Measurements from ENCODE around the gene FGFR4.

Gene FGFR4

GRCh38 chr5:177085985-177086653 lies 596 bp upstream of the FGFR4 start:
- DNase-seq: no peak

- no peak for DNase-seq
Observed at GRCh38 chr5:177087398-177088005, 787 bp downstream of the FGFR4 start.

GRCh38 chr5:177089127-177089526 lies 2.4 kb downstream of the FGFR4 start:
- no peak for DNase-seq

GRCh38 chr5:177089825-177090641 lies 3.3 kb downstream of the FGFR4 start:
- no peak for DNase-seq

- no peak for DNase-seq
Observed at GRCh38 chr5:177090813-177091212, 4.1 kb downstream of the FGFR4 start.

- no peak for DNase-seq
Observed at GRCh38 chr5:177091232-177091631, 4.5 kb downstream of the FGFR4 start.

GRCh38 chr5:177092178-177093081 lies 5.7 kb downstream of the FGFR4 start:
- DNase-seq: no peak

- DNase-seq: no peak
Observed at GRCh38 chr5:177093082-177093712, 6.5 kb downstream of the FGFR4 start.

- DNase-seq: no peak
Observed at GRCh38 chr5:177093803-177094202, 7.1 kb downstream of the FGFR4 start.

GRCh38 chr5:177094224-177095087 lies 7.7 kb downstream of the FGFR4 start:
- no peak for DNase-seq

GRCh38 chr5:177095088-177095669 lies 8.5 kb downstream of the FGFR4 start:
- no peak for DNase-seq

- DNase-seq: no peak
Observed at GRCh38 chr5:177096162-177097015, 9.7 kb downstream of the FGFR4 start.

- DNase-seq: no peak
Observed at GRCh38 chr5:177097016-177097985, 10.6 kb downstream of the FGFR4 start.

- DNase-seq: no peak
Observed at GRCh38 chr5:177098120-177098469, 11.4 kb downstream of the FGFR4 start.

- no peak for DNase-seq
Observed at GRCh38 chr5:177098470-177099141, 11.9 kb downstream of the FGFR4 start.

GRCh38 chr5:177099422-177100093 lies 12.8 kb downstream of the FGFR4 start:
- DNase-seq: no peak

- DNase-seq: no peak
Observed at GRCh38 chr5:177100714-177101121, 14.0 kb downstream of the FGFR4 start.
